Posterior vena cava (tissue), 2 donors: ENCODE data around the gene PDGFC. TPM values are rescaled to one million over a fixed set of nuclear protein-coding genes. Genes with fewer than 3 reads are reported as not detected.

ENCODE experiments used
- DNase-seq: peaks from one replicate; pipeline ENCODE4 v3.0.0-alpha.2; 2020; ENCODE audit warnings: low spot score
- intact Hi-C, 2 donors: fragments of 100-400 bp; cut with DNase I; formaldehyde crosslinking; loops; one replicate each; pipeline versions ENCODE4 v1.14.1 to v1.14.2; 2022 to 2023
- total RNA-seq, 2 donors: library from RNA; stranded (reverse); fragmentation: NEBNext Ultra II Directional; extraction: Animal tissue kit (Norgen Biotek cat#: 25700); gene quantifications; one replicate each; pipeline ENCODE4 v1.2.1, GENCODE V29; 2021
- donor health status: DM: yes; HTN: yes; CAD: no.
- donor health status: DM: yes; HTN: yes; CAD: no.

The PDGFC gene
- total RNA-seq, 2 donors from 2014 or later: 19.9 to 21.1 TPM

- intact Hi-C loops: no loop called here
- DNase-seq: no peak
These were observed 6.0 kb upstream of the PDGFC start for GRCh38 chr4:156977435-156978160.

DNA sequence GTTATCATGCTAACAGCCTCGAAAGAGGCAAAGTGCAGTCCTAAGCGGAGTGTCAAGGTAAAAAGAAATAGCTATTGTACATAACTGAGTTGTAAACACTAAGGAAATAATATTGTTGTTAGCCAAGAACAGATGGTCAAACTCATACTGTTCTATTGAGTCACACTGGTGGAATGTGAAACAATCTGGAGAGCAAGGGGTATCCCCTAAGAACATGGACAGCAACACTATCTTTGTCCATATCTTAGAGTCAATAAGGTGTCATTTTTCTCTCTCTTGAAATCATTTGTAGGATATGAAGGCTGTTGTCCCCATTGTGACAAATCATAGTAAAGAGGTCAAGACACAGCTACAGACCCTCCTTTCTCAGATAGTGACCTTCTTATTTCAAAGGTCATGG is 4.5 kb upstream of the PDGFC start:
- intact Hi-C loops: no loop called here
- DNase-seq: no peak

DNA sequence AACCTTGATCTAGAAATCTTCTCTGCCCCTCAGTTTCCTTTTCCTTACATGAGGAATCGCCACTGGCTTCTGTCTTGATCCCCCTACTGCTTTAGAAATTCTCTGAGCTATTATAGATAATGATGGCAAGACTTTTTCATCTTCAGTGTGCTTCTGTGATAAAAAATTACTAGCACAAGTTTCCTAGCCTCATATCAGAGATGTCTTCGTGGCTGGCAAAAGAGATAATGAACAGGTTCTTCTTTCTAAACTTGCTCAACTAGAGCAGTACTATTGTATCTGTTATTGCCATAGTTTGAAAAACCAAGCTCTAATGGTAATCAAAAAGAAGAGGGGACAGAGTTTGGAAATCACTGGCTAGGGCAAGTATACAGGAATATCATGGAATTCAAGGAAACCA is 4.1 kb upstream of the PDGFC start:
- intact Hi-C loops: no loop called here

DNA sequence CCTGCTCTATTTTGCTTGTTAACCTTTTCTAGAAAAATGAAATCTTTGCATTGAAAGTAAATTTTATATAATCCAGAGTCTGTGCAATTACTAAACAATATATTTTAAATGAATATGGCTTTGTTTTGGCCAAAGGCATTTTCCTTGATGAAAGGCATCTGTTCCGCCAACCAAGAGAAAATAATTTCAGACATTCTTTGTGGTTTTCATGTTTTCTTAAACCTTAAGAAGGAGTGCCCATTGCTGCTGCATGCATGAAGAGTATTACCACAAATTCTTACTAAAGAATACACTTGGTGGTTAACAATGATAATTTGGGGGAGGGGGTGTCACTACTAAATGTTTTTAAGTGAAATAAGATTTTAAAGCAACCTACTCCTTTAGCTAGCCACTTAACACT is 2.7 kb upstream of the PDGFC start:
- intact Hi-C loops: no loop called here
- DNase-seq: no peak

More for the DNA sequence above, 4.1 kb upstream of the PDGFC start:
- DNase-seq: no peak

DNA sequence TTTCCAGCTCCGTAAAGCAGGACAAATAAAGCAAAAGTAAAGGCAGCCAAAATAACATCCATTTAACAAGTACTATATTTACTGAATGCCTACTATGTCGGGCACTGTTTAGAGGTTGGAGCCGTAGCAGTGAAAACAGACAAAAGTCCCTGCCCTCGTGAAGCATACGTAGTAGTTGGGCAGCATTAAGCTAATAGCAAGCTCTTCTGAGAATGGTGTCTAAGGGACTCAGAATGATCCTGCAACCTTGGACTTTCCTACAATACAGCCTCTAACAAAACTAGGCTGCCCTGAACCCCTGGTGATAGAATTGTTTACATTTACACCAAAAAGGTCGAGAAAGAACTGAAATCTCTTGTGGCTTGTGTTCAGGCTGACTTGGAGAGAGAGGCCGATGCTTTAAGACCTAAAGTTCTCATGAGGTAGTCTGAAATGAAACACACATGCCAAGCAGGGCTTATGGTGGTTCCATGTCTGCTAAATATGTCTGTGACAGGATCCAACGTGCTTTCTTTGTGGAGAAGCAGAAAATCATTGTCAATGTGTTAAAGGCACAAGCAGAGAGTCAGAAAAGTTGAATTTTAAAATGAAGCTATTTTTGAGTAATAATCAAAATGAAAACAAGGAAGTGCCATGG is 898 bp upstream of the PDGFC start:
- DNase-seq: no peak
- intact Hi-C loops: no loop called here

DNA sequence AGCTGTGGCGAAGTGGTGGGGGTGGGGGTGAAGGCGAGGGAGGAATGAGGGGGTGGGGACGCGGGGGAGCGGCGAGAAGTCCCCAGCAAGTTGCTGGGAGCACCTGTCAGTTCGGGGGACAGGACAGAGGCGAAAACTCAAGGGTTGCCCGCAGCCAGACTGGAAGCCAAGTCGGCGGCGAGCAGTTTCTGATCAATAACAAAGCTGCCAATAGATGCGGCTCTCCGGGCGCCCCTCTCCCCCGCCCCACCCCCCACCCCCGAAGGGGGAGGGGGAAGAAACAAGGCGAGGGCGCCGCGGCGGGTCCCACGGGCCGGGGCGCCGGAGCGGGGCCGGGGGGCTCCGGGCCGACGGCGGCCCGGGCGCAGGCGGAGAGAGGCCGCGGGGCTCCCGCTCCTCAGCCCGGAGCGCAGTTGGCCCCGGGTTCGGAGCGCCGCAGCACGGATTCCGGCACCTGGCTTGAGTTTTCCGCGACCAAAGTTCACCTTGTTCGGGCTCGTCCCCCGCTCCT is 379 bp downstream of the PDGFC start:
- intact Hi-C loops: no loop called here
- DNase-seq: peak; percentile 79

DNA sequence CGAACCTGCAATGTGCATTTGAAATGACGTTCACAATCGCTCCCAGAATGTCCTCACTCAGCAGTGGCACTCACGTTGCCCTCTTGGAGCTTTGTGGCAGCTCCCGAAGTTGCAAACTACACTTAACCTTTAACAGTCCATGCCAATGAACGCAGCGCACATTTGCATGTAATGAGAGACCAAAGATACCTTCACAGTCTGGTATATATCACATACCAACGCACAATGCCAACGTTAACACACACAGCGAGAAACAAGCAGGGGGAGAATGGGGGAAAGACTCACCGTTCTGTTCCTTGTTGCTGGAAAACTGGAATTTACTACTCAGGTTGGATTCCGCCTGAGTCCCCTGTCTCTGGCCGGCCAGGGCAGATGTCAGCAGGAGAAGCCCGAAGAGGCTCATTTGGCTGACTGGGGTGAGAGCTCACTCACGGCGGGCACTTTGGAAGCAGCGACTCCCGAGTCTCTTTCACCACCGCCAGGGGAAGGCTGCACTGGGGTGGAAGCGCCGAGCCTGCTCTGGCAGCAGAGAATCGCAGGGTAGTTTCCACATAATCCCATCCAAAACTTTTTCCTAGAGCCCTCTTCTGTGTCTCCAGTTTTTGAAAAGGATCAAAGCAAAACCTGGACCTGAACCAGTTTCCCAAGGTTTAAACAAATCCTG is 966 bp downstream of the PDGFC start:
- intact Hi-C loops: no loop called here

GRCh38 chr4:156969911-156970310 is 1.7 kb downstream of the PDGFC start:
- intact Hi-C loops: loop anchor here in 1 of 2 donors (10.0 kb wide), 1 partner anchor 495 kb away; no protein-coding TSS in a partner anchor
- no peak for DNase-seq

More for the DNA sequence above, 966 bp downstream of the PDGFC start:
- peak; percentile 87 for DNase-seq

GRCh38 chr4:156969101-156969500 is 2.5 kb downstream of the PDGFC start:
- DNase-seq: no peak
- intact Hi-C loops: loop anchor here in 1 of 2 donors (10.0 kb wide), 1 partner anchor 494 kb away; no protein-coding TSS in a partner anchor

GRCh38 chr4:156968479-156968984 is 3.1 kb downstream of the PDGFC start:
- peak; percentile 83 for DNase-seq
- intact Hi-C loops: loop anchor here in 1 of 2 donors (10.0 kb wide), 1 partner anchor 494 kb away; no protein-coding TSS in a partner anchor

GRCh38 chr4:156966836-156967235 is 4.8 kb downstream of the PDGFC start:
- intact Hi-C loops: loop anchor here in 1 of 2 donors (10.0 kb wide), 1 partner anchor 492 kb away; no protein-coding TSS in a partner anchor
- no peak for DNase-seq

DNA sequence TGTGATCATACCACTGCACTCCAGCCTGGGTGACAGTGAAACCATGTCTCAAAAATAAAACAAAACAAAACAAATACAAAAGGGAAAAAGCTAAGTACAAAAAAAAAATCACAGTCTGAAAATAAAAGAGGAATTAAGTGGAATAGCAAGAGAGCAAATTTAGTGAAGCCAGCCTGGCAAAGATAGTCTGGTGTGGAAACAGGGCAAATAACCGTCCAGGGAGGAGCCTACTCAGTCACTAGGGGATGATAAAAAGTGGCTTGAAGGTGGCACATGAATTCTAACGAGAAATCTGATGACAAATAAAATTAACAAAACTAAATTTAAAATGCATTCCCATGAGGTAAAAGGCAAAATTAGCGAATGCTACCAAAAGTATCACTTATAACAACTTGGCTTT is 8.2 kb downstream of the PDGFC start:
- intact Hi-C loops: loop anchor here in 1 of 2 donors (10.0 kb wide), 1 partner anchor 489 kb away; no protein-coding TSS in a partner anchor

GRCh38 chr4:156962528-156962974 is 9.0 kb downstream of the PDGFC start:
- intact Hi-C loops: loop anchor here in 1 of 2 donors (10.0 kb wide), 1 partner anchor 488 kb away; no protein-coding TSS in a partner anchor
- DNase-seq: no peak

More for the DNA sequence above, 8.2 kb downstream of the PDGFC start:
- no peak for DNase-seq

DNA sequence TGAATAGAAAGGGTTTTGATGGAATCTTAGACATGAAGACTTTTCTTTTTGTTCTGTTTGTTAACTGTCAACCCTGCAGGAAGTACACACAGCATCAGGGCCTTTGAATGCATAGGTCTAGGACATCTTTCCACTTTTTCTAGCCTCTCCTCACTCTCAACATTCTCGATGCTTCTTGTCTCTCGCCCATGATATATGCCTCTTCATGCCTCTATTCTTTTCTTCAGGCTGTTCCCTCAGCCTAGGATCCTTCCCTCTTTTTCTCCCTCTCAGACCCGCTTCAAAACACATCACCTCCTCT is 9.6 kb downstream of the PDGFC start:
- no peak for DNase-seq
- intact Hi-C loops: loop anchor here in 1 of 2 donors (10.0 kb wide), 1 partner anchor 487 kb away; no protein-coding TSS in a partner anchor

DNA sequence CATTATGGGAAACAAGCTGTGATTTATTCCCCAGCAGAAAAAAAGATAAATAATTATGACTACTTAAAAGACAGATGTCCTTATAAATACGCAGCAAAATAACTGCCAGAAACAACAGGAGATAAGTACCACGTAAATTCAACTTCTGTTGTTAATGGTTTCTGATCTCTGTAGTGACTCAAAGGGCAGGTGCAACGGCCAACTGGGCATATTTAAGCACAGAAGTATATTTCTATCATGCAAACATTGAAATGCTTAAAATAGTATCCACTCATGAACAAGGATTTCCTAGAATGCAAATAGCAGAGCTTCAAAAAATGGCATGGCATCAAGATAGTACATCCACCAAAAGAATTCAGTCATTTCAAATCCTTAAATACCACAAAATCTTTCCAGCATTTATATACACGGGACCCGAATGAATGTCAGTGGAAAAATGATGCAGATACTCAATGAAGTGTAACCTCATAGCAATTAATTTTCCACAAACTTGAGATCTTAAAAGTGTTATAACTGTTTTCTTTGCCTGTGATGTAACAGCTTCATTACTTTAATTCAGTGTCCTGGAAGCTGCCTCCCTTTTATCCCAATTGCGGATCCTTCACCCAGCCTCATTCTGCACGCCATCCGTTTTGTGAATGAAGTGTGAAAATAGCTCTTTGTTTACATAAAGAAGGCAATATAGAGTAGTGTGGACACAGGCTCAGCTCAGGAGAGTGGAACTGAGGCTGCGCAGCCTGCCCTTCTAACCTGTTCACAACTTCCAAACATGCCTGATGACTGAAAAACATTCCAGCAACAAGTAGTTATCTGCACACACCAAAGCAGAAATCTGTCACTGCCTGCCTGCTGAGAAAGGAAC is 10.2 kb downstream of the PDGFC start:
- DNase-seq: no peak
- intact Hi-C loops: loop anchor here in 1 of 2 donors (10.0 kb wide), 1 partner anchor 487 kb away; no protein-coding TSS in a partner anchor

DNA sequence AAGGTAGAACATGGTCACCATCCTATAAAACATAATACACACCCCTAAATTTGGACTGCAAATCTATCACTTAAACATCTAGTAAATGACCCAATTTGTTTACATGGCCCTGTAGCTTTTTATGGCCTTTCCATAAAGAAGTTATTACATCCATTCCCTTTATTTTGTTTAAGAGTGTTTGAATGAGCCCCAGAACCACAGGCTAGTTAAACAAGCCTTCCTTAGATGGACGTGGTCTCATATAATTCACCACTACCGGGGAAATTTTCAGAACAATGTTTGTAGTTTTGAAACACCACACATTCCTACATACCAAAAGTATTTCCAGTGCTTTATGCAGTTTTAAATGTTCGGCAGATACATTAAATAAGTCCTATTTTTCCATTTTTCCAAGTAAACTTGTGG is 12.3 kb downstream of the PDGFC start:
- intact Hi-C loops: no loop called here
- DNase-seq: no peak

DNA sequence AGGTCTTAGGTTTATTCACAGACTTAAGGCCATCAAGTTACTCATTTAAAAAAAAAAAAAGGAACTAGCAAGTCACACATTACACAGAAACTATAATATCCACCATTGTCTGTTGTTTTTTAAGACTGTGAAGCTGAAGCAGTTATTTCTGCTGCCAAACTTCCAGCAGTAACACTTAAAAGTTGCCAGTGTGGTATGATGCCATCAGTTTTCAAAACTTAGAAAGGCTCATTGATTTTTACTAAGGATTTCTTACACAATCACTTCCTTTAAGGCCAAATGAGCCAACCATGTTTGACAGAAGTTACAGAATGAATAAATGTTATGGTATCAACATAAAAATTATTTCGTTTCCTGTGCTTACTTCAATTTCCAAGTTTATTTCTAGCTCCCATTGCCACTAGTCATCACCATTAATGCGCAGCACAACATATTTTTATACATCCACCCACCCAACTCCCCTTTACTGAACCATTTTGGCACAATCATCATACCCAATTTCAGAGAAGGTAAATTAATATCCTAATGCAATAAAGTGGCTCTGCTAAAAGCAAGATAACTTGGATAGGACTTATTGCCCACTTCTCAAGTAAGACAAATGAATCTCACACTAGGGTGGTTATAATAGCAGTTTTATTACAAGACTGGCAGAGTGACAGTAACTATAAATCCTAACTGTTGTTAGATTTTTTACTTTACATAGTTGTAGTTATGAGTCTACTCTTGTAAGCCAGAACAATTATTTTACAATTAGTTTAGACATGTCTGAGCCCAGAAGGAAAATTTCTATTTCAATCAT is 13.1 kb downstream of the PDGFC start:
- DNase-seq: no peak
- intact Hi-C loops: no loop called here

GRCh38 chr4:156957556-156957955 is 14.0 kb downstream of the PDGFC start:
- intact Hi-C loops: no loop called here
- DNase-seq: no peak
